PC-3 (cell line): ENCODE measurements around the gene HLTF. TPM values are rescaled to one million over a fixed set of nuclear protein-coding genes. Genes with fewer than 3 reads are reported as not detected.
A peak's percentile ranks its signal among the peaks of the same experiment; 100 is the strongest.

Source experiments
- ATAC-seq: fragments of 200-7000 bp; cut with Tn5 transposase; 2 replicates; pipeline ENCODE4 v1.9.1; 2020; ENCODE audit warnings: mild to moderate bottlenecking, moderate library complexity
- BruUV-seq: library from RNA; stranded (reverse); fragments of 400-500 nt; replicated peaks from 2 replicates; lab custom pipeline; 2021; lab: Mats Ljungman, UMichigan
- CTCF ChIA-PET: fragments of 300-600 bp; sonication (Branson Sonifier 250); formaldehyde crosslinking; loops from one replicate; lab custom pipeline; 2022; ENCODE audit warnings: antibody characterized with exemption; lab: Charles Lee
- POLR2A ChIA-PET: fragments of 300-600 bp; sonication (Branson Sonifier 250); formaldehyde crosslinking; loops from one replicate; lab custom pipeline; 2022; ENCODE audit warnings: antibody characterized with exemption; ENCODE audit not compliant: unreplicated experiment; lab: Charles Lee
- DNase-seq: peaks from one replicate; pipeline ENCODE4 v3.0.0-alpha.2; 2015
- H2AFZ ChIP-seq: fragments of 300-600 bp; sonication (generic); 2 replicates; pipeline ENCODE4 v1.6.0; 2016; ENCODE audit warnings: antibody characterized with exemption, low read length
- H3F3A ChIP-seq: fragments of 300-600 bp; sonication (generic); one replicate; pipeline ENCODE4 v1.6.0; 2017; ENCODE audit warnings: antibody characterized with exemption, low read length, control low read depth, mild to moderate bottlenecking; ENCODE audit not compliant: unreplicated experiment
- H3K27ac ChIP-seq: fragments of 300-600 bp; sonication (generic); 2 replicates; pipeline ENCODE4 v1.5.1; 2016; ENCODE audit warnings: mild to moderate bottlenecking, low read length
- H3K27me3 ChIP-seq: fragments of 300-600 bp; sonication (generic); 2 replicates; pipeline ENCODE4 v1.6.1; 2016; ENCODE audit warnings: low read length, mixed read lengths
- H3K36me3 ChIP-seq: fragments of 300-600 bp; sonication (generic); 2 replicates; pipeline ENCODE4 v1.6.1; 2016; ENCODE audit warnings: low read depth, mixed run types, low read length, mixed read lengths
- H3K4me1 ChIP-seq: fragments of 300-600 bp; sonication (generic); 2 replicates; pipeline ENCODE4 v1.5.1; 2016; ENCODE audit warnings: low read length; ENCODE audit not compliant: insufficient read depth
- H3K4me2 ChIP-seq: fragments of 300-600 bp; sonication (generic); 2 replicates; pipeline ENCODE4 v1.6.0; 2016; ENCODE audit warnings: low read length
- H3K4me3 ChIP-seq: fragments of 300-600 bp; sonication (generic); 2 replicates; pipeline ENCODE4 v1.5.1; 2016; ENCODE audit warnings: mild to moderate bottlenecking, low read length, mixed read lengths
- H3K79me2 ChIP-seq: fragments of 300-600 bp; sonication (generic); 2 replicates; pipeline ENCODE4 v1.6.1; 2017; ENCODE audit warnings: low read length, mixed read lengths
- H3K9ac ChIP-seq: fragments of 300-600 bp; sonication (generic); 2 replicates; pipeline ENCODE4 v1.6.0; 2016; ENCODE audit warnings: mild to moderate bottlenecking, low read length
- H3K9me2 ChIP-seq: fragments of 300-600 bp; sonication (generic); replicated peaks from 2 replicates; pipeline ENCODE4 v1.6.1; 2016; ENCODE audit warnings: mixed run types, low read length, mixed read lengths
- H3K9me3 ChIP-seq: fragments of 300-600 bp; sonication (generic); 2 replicates; pipeline ENCODE4 v1.6.1; 2016; ENCODE audit warnings: low read length, mixed read lengths
- H4K20me1 ChIP-seq: fragments of 300-600 bp; sonication (generic); 2 replicates; pipeline ENCODE4 v1.6.1; 2016; ENCODE audit warnings: low read length, mixed read lengths
- EZH2 ChIP-seq: fragments of 300-600 bp; sonication (generic); IDR thresholded peaks from one replicate; pipeline ENCODE4 v1.6.1; 2017; ENCODE audit warnings: antibody characterized with exemption, mild to moderate bottlenecking, low read length; ENCODE audit not compliant: unreplicated experiment
- EZH2phosphoT487 ChIP-seq: fragments of 300-600 bp; sonication (generic); IDR thresholded peaks from 2 replicates; pipeline ENCODE4 v1.6.1; 2018; ENCODE audit warnings: mild to moderate bottlenecking, antibody characterized with exemption, low read length, borderline replicate concordance
- intact Hi-C: fragments of 100-400 bp; cut with micrococcal nuclease; formaldehyde crosslinking; loops from 2 replicates; pipeline ENCODE4 v1.9.0; 2023
- total RNA-seq: library from RNA; depleted of rRNA; stranded (reverse); fragments of >200 nt; gene quantifications from 2 replicates; pipeline ENCODE4 v1.2.3, GENCODE V29; 2014
- TF ChIP-seq, protein P1 (sequence below): fragments of 300-600 bp; sonication (generic); conservative IDR thresholded peaks from 2 replicates; pipeline ENCODE4 v1.5.1; 2017; ENCODE audit warnings: antibody characterized with exemption, low read depth, mild to moderate bottlenecking, low read length

Gene HLTF
- total RNA-seq, 1 experiment from 2014 or later: 43.3 TPM

DNA sequence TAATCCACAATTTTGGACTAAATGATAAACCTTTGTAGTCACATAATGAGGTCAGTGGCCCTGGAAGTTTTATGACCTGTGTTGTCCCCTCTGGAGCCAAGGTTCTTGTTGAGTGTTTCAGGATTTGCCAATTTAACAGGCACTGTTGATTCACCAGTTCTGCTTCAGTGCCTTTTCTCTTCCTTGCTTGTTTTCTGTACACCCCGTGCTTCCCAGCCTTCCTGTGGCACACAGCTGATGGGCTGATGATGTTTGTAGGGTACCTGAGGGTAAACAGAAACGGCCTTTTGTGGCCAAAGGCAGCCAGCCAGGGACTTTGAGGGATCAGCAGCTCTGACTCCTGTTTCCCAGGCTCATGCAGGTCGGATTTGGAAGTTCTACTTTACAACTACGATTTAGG, 81.7 kb downstream of the HLTF start:
- H2AFZ ChIP-seq: no peak overlapping the region
- ChIA-PET POLR2A (no interaction called here), CTCF (no interaction called here)
- intact Hi-C loops: loop anchor here (2.0 kb wide), 1 partner anchor 38 kb away; no protein-coding TSS in a partner anchor
- no peaks in the 10 kb centered on the region for H4K20me1 ChIP-seq
- peak overlapping the region; percentile 78 for H3K27ac ChIP-seq
- H3K4me3 ChIP-seq: no peak overlapping the region
- H3K79me2 ChIP-seq: no peaks in the 10 kb centered on the region
- peaks cover 5% of the 10 kb centered on the region; the same call in 1 of the 2 replicates for H3K36me3 ChIP-seq
- no peaks in the 10 kb centered on the region for H3K9me2 ChIP-seq
- H3K9me3 ChIP-seq: no peaks in the 10 kb centered on the region
- H3K27me3 ChIP-seq: no peaks in the 10 kb centered on the region
- H3K4me1 ChIP-seq: peaks cover 23% of the 10 kb centered on the region
- H3F3A ChIP-seq: no peaks in the 10 kb centered on the region
- peak overlapping the region; percentile 52 for H3K4me2 ChIP-seq
- TF ChIP-seq, protein P1, sequence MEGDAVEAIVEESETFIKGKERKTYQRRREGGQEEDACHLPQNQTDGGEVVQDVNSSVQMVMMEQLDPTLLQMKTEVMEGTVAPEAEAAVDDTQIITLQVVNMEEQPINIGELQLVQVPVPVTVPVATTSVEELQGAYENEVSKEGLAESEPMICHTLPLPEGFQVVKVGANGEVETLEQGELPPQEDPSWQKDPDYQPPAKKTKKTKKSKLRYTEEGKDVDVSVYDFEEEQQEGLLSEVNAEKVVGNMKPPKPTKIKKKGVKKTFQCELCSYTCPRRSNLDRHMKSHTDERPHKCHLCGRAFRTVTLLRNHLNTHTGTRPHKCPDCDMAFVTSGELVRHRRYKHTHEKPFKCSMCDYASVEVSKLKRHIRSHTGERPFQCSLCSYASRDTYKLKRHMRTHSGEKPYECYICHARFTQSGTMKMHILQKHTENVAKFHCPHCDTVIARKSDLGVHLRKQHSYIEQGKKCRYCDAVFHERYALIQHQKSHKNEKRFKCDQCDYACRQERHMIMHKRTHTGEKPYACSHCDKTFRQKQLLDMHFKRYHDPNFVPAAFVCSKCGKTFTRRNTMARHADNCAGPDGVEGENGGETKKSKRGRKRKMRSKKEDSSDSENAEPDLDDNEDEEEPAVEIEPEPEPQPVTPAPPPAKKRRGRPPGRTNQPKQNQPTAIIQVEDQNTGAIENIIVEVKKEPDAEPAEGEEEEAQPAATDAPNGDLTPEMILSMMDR: no peak
- TF ChIP-seq EZH2 (no peak), EZH2phosphoT487 (no peak; the same call in 1 of the 2 replicates)
- H3K9ac ChIP-seq: peak overlapping the region; percentile 21; the same call in 1 of the 2 replicates
- DNase-seq (peak; percentile 72), ATAC-seq (peak; percentile 88)
- BruUV-seq: no TSS peak

DNA sequence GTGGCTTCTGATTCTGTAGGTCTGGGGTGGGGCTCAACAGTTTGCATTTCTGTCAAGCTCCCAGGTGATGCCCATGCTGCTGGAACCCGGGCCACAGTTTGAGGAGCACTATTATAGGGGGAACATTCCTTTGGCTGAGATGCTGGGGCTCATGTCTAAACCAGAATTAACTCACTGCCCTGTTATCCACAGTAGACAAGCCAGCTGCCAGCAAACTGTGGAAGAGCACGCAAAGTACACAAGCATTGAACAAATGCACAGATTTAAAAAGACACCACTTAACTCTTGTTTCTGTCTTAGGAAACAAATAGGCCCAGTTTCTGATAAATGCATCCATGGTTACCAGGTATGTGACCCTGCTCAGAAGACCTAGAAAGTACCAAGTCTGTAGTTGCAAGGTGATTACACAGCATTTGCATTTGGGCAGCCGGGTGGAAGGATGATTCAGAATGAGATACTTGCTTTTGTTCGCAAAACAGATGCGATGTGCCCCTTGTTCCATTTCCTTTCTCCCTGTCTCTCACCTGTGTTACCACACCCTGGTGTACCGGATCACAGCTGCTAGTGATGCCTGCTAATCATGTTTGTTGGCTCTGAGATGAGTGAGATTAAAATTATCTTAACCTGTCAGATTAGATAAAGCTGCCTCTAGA, 82.6 kb downstream of the HLTF start:
- no TSS peak for BruUV-seq
- ChIA-PET CTCF (interaction anchor here (0.5 kb wide), 2 partner anchors 49 to 882 kb away, joined by 3 to 7 read pairs; no protein-coding TSS in a partner anchor), POLR2A (no interaction called here)
- Histone ChIP-seq H3K4me3 (no peak overlapping the region), H3K9me3 (no peaks in the 10 kb centered on the region), H3K4me2 (peak overlapping the region; percentile 52), H2AFZ (no peak overlapping the region), H3K27ac (peak overlapping the region; percentile 78), H3K9ac (peak overlapping the region; percentile 21; the same call in 1 of the 2 replicates), H4K20me1 (no peaks in the 10 kb centered on the region), H3F3A (no peaks in the 10 kb centered on the region), H3K4me1 (peaks cover 23% of the 10 kb centered on the region), H3K36me3 (no peaks in the 10 kb centered on the region; the same call in 1 of the 2 replicates), H3K9me2 (no peaks in the 10 kb centered on the region), H3K79me2 (no peaks in the 10 kb centered on the region), H3K27me3 (no peaks in the 10 kb centered on the region)
- intact Hi-C loops: loop anchor here (2.0 kb wide), 1 partner anchor 39 kb away; no protein-coding TSS in a partner anchor
- TF ChIP-seq EZH2 (no peak), EZH2phosphoT487 (no peak)
- TF ChIP-seq, protein P1: no peak
- DNase-seq (peak; percentile 85), ATAC-seq (peak; percentile 83)

DNA sequence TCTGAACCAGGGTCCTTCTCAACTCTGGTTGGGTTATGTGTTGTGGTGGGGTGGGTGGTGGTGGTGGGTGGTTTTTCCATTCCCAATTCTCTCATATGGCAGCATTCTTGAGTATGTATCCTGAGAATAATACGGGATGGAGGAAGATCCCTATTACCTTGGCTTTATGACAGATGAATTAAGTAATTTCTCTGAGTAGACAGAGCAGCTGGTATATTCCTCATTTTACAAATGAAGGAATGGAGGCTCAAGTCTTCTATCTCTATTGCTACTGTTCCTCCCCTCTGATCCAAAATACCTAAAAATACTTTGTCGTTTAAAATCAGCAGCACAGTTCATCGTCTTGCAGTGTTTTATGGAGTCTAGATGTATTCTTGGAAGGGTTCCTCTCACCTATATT, 84.6 kb downstream of the HLTF start:
- Histone ChIP-seq H3K9ac (no peak overlapping the region), H3K27ac (no peak overlapping the region), H3K36me3 (no peaks in the 10 kb centered on the region; the same call in 1 of the 2 replicates), H3K79me2 (no peaks in the 10 kb centered on the region), H3K4me1 (peaks cover 23% of the 10 kb centered on the region), H3K9me2 (no peaks in the 10 kb centered on the region), H3F3A (no peaks in the 10 kb centered on the region), H2AFZ (no peak overlapping the region), H3K4me2 (no peak overlapping the region), H4K20me1 (no peaks in the 10 kb centered on the region), H3K4me3 (no peak overlapping the region), H3K27me3 (no peaks in the 10 kb centered on the region), H3K9me3 (no peaks in the 10 kb centered on the region)
- BruUV-seq: no TSS peak
- intact Hi-C loops: no loop called here
- DNase-seq (no peak), ATAC-seq (no peak)
- ChIA-PET CTCF (no interaction called here), POLR2A (no interaction called here)
- TF ChIP-seq EZH2phosphoT487 (no peak), EZH2 (no peak)
- TF ChIP-seq, protein P1: no peak
